Measurements from ENCODE around the gene NPAS3. TPM values are rescaled to one million over a fixed set of nuclear protein-coding genes. Genes with fewer than 3 reads are reported as not detected.
A peak's percentile ranks its signal among the peaks of the same experiment; 100 is the strongest.

The NPAS3 gene
- total RNA-seq, 1 donor from 2014 or later, result 2.0 TPM

- no peaks in the 10 kb centered on the region for H3K36me3 ChIP-seq (ENCODE audit: control insufficient read depth, insufficient read depth, low read length)
- H3K27me3 ChIP-seq (ENCODE audit: control insufficient read depth, insufficient read depth, low read length), result no peaks in the 10 kb centered on the region
- DNase-seq (ENCODE audit: low read depth), result no peak
- TF ChIP-seq, protein P1, sequence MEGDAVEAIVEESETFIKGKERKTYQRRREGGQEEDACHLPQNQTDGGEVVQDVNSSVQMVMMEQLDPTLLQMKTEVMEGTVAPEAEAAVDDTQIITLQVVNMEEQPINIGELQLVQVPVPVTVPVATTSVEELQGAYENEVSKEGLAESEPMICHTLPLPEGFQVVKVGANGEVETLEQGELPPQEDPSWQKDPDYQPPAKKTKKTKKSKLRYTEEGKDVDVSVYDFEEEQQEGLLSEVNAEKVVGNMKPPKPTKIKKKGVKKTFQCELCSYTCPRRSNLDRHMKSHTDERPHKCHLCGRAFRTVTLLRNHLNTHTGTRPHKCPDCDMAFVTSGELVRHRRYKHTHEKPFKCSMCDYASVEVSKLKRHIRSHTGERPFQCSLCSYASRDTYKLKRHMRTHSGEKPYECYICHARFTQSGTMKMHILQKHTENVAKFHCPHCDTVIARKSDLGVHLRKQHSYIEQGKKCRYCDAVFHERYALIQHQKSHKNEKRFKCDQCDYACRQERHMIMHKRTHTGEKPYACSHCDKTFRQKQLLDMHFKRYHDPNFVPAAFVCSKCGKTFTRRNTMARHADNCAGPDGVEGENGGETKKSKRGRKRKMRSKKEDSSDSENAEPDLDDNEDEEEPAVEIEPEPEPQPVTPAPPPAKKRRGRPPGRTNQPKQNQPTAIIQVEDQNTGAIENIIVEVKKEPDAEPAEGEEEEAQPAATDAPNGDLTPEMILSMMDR (IDR thresholded peaks at IDR 0.05; ENCODE audit: insufficient read depth, low read length, poor library complexity, severe bottlenecking), result no peak
- H3K4me3 ChIP-seq (ENCODE audit: low read depth, low read length), result no peak overlapping the region
Observed at GRCh38 chr14:32925439-32925838, 13.2 kb upstream of the NPAS3 start.

DNA sequence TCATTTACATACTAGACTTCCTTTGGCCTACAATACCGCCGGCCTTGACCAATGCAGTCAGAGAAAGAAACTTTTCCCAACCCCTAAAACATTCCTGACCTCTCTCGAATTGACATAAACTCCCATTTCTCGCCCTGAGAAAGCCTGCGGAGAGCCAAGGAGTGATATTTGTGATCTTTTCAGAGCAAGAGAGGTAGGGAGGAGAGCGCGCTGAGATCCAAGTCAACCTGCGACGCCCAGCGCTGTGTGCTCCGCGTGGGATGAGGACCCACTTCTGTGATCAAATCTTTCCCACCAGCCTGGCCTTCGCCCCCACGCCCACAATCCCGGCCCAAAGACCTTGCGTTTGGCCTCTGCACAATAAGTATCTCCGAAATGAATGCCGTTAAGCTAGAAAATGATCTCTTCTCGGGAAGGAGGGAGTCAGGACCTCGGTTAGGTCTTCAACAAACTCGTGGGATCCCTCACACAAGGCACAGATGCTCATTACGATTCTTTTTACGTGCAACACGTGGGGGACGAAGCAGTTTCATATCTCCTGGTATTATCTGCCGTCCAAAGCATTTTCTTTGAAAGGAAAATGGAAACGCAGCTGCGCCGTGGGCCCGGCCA, 6.3 kb upstream of the NPAS3 start:
- H3K4me3 ChIP-seq (ENCODE audit: low read depth, low read length), result no peak overlapping the region

GRCh38 chr14:32932914-32933628, 5.6 kb upstream of the NPAS3 start:
- H3K36me3 ChIP-seq (ENCODE audit: control insufficient read depth, insufficient read depth, low read length), result no peaks in the 10 kb centered on the region
- DNase-seq (ENCODE audit: low read depth), result no peak
- H3K4me3 ChIP-seq (ENCODE audit: low read depth, low read length), result peak overlapping the region; percentile 31
- H3K27me3 ChIP-seq (ENCODE audit: control insufficient read depth, insufficient read depth, low read length), result peaks cover 33% of the 10 kb centered on the region
- TF ChIP-seq, protein P1 (IDR thresholded peaks at IDR 0.05; ENCODE audit: insufficient read depth, low read length, poor library complexity, severe bottlenecking), result no peak

More for the DNA sequence above, 6.3 kb upstream of the NPAS3 start:
- Histone ChIP-seq H3K27me3 (ENCODE audit: control insufficient read depth, insufficient read depth, low read length) (peaks cover 31% of the 10 kb centered on the region), H3K36me3 (ENCODE audit: control insufficient read depth, insufficient read depth, low read length) (no peaks in the 10 kb centered on the region)
- DNase-seq (ENCODE audit: low read depth), result no peak
- TF ChIP-seq, protein P1 (IDR thresholded peaks at IDR 0.05; ENCODE audit: insufficient read depth, low read length, poor library complexity, severe bottlenecking), result no peak

DNA sequence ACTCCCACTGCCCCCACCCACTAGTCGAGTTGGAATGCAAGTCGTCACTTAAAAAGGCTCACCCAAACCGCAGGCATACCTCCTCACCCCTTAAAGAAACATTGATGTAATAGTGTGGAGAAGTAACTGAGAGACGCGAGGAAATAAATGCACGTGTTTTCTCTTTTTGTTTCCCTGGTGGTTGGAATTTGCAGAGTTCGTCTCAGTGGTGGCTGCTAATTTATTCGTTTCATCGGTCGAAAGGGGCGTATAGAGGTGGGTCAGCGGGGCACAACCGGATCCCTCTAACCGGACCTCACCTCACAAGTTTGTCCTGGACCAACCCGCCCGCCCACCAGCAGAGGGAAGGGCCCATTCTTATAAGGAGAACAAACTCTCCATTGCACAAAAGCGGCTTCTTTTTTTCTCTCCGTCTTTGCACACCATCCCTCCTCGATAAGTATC, 5.0 kb upstream of the NPAS3 start:
- H3K27me3 ChIP-seq (ENCODE audit: control insufficient read depth, insufficient read depth, low read length), result peaks cover 33% of the 10 kb centered on the region
- no peaks in the 10 kb centered on the region for H3K36me3 ChIP-seq (ENCODE audit: control insufficient read depth, insufficient read depth, low read length)
- H3K4me3 ChIP-seq (ENCODE audit: low read depth, low read length), result peak overlapping the region; percentile 38
- no peak for DNase-seq (ENCODE audit: low read depth)
- TF ChIP-seq, protein P1 (IDR thresholded peaks at IDR 0.05; ENCODE audit: insufficient read depth, low read length, poor library complexity, severe bottlenecking), result no peak

GRCh38 chr14:32934073-32934880, 4.4 kb upstream of the NPAS3 start:
- TF ChIP-seq, protein P1 (IDR thresholded peaks at IDR 0.05; ENCODE audit: insufficient read depth, low read length, poor library complexity, severe bottlenecking), result no peak
- peaks cover 33% of the 10 kb centered on the region for H3K27me3 ChIP-seq (ENCODE audit: control insufficient read depth, insufficient read depth, low read length)
- H3K4me3 ChIP-seq (ENCODE audit: low read depth, low read length), result peak overlapping the region; percentile 38
- DNase-seq (ENCODE audit: low read depth), result no peak
- no peaks in the 10 kb centered on the region for H3K36me3 ChIP-seq (ENCODE audit: control insufficient read depth, insufficient read depth, low read length)

Measured in kidney epithelial cell (primary cell).